Measurements from ENCODE around the gene NAA38. TPM values are rescaled to one million over a fixed set of nuclear protein-coding genes. Genes with fewer than 3 reads are reported as not detected.

NAA38 gene
- total RNA-seq, 1 experiment from 2014 or later, result 103 TPM

DNA sequence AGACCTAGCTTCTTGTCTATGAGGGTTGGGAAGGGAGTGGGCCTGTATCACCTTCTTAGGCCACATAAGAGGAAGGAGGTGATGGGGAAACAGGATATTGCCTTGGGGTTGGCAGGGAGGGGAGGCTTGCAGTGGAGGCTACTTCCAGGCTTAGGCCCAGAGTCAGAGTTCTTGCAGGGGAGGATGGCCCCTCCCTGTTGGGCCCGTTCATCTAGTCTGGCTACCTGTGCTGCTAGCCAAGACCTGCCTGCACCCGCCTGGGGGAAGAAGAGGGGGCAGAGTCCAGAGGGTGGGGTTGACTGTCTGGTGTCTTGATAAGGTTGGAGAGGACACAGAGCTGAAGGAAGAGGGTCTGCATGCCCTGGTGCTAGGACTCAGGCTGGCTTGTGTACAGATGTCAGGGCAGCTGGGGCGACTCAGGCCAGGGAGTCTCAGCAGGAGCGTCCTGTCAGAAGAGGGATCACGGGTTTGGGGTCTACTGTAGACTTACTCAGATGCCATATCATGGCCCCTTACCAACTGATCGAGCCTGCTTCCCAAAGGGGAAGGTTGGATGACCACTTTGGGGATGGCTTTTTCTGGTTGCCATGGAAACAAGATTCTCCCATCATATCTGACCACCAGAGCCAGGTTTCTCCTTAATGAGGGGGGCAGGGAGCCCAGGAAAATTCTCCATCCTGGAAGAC lies 18.0 kb downstream of the NAA38 start:
- H4K20me1 ChIP-seq (ENCODE audit: insufficient read depth), result no peaks in the 10 kb centered on the region
- H3K4me2 ChIP-seq (ENCODE audit: low read length), result peak overlapping the region; percentile 99
- H2AFZ ChIP-seq (ENCODE audit: low read depth, low read length, poor library complexity, severe bottlenecking), result no peak overlapping the region
- no peaks in the 10 kb centered on the region for H3K27me3 ChIP-seq (ENCODE audit: insufficient read depth, low read length)
- no peaks in the 10 kb centered on the region for H3K9me2 ChIP-seq (ENCODE audit: insufficient read depth)
- H3K27ac ChIP-seq (ENCODE audit: low read depth, low read length), result peak overlapping the region; percentile 59
- H3K4me3 ChIP-seq (replicated peaks in 1 of 2; ENCODE audit: low read depth in 1 of 2, low read length in 2 of 2), result no peak overlapping the region
- ChIA-PET CTCF (interaction anchor here (2.3 kb wide), 1 partner anchor 96 kb away, joined by 8 read pairs; no protein-coding TSS in a partner anchor), RAD21 (ENCODE audit: low non-redundant PET in 1 of 2, low total read pairs in 2 of 2, uncharacterized antibody in 2 of 2, unreplicated experiment in 2 of 2) (no interaction called here), POLR2A (interaction anchor here (0.7 to 3.9 kb wide), 3 partner anchors 12 to 76 kb away, joined by 3 to 13 read pairs (median 11); partner anchors contain the start of genes NAA38 and RNF227)
- H3K36me3 ChIP-seq (ENCODE audit: control insufficient read depth in 1 of 2, insufficient read depth in 2 of 2, low read length in 2 of 2), result peaks cover 0 to 3% of the 10 kb centered on the region in 2 experiments; a peak in 1 of 4 replicates
- no peak for DNase-seq (ENCODE audit: low read depth, low spot score)
- H3K9me3 ChIP-seq (ENCODE audit: control insufficient read depth in 1 of 2, insufficient read depth in 1 of 2, low read depth in 1 of 2, low read length in 2 of 2), result no peaks in the 10 kb centered on the region
- no TSS peak for BruUV-seq (replicated peaks)
- no peak for ATAC-seq
- intact Hi-C loops (cut with micrococcal nuclease), result loop anchor here (5.0 kb wide), 1 partner anchor 257 kb away; the partner anchor contains the start of gene MPDU1
- H3K9ac ChIP-seq (ENCODE audit: low read length), result peak overlapping the region; percentile 23; the same call in 1 of the 2 replicates
- peak; percentile 11 for TF ChIP-seq POLR2AphosphoS5 (IDR thresholded peaks at IDR 0.05; ENCODE audit: low read depth, low read length)
- TF ChIP-seq, protein P1, sequence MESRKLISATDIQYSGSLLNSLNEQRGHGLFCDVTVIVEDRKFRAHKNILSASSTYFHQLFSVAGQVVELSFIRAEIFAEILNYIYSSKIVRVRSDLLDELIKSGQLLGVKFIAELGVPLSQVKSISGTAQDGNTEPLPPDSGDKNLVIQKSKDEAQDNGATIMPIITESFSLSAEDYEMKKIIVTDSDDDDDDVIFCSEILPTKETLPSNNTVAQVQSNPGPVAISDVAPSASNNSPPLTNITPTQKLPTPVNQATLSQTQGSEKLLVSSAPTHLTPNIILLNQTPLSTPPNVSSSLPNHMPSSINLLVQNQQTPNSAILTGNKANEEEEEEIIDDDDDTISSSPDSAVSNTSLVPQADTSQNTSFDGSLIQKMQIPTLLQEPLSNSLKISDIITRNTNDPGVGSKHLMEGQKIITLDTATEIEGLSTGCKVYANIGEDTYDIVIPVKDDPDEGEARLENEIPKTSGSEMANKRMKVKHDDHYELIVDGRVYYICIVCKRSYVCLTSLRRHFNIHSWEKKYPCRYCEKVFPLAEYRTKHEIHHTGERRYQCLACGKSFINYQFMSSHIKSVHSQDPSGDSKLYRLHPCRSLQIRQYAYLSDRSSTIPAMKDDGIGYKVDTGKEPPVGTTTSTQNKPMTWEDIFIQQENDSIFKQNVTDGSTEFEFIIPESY (IDR thresholded peaks at IDR 0.05; ENCODE audit: extremely low read depth, insufficient replicate concordance, low read length), result no peak
- TF ChIP-seq EGR1 (IDR thresholded peaks at IDR 0.05; ENCODE audit: low read depth), result no peak
- H3K4me1 ChIP-seq (ENCODE audit: control insufficient read depth in 1 of 2, insufficient read depth in 2 of 2, low read length in 2 of 2), result peaks cover 35 to 72% of the 10 kb centered on the region in 2 experiments
- peaks cover 46% of the 10 kb centered on the region for H3K79me2 ChIP-seq (ENCODE audit: insufficient read depth, low read length)

Measured in HCT116 (cell line).